Stimulated activated CD8-positive, alpha-beta memory T cell treated with anti-CD3 and anti-CD28 coated beads, Interleukin-7, amount 100 ng/mL, for 4 hours (primary cell): Measurements from ENCODE around the gene RPS6KC1.

Experiments used
- DNase-seq, 2 donors: peaks; one replicate each; pipeline ENCODE4 v3.0.0-alpha.2; 2020; ENCODE audit warnings: low read depth in 2 of 2

RPS6KC1 gene

GRCh38 chr1:213227458-213227857 lies 176.4 kb downstream of the RPS6KC1 start:
- no peak for DNase-seq

- no peak for DNase-seq
Observed at GRCh38 chr1:213231795-213232231, 180.8 kb downstream of the RPS6KC1 start.

- no peak for DNase-seq
Observed at GRCh38 chr1:213242883-213243282, 191.8 kb downstream of the RPS6KC1 start.

- DNase-seq: no peak
Observed at GRCh38 chr1:213244664-213245091, 193.6 kb downstream of the RPS6KC1 start.

GRCh38 chr1:213245260-213245910 lies 194.3 kb downstream of the RPS6KC1 start:
- no peak for DNase-seq

GRCh38 chr1:213247038-213247437 lies 196.0 kb downstream of the RPS6KC1 start:
- no peak for DNase-seq

GRCh38 chr1:213249395-213249794 lies 198.4 kb downstream of the RPS6KC1 start:
- no peak for DNase-seq

- DNase-seq: no peak
Observed at GRCh38 chr1:213250041-213250440, 199.0 kb downstream of the RPS6KC1 start.

GRCh38 chr1:213250446-213250845 lies 199.4 kb downstream of the RPS6KC1 start:
- no peak for DNase-seq

GRCh38 chr1:213251972-213252371 lies 200.9 kb downstream of the RPS6KC1 start:
- DNase-seq: no peak

- DNase-seq: no peak
Observed at GRCh38 chr1:213256438-213257087, 205.5 kb downstream of the RPS6KC1 start.

- no peak for DNase-seq
Observed at GRCh38 chr1:213260311-213261075, 209.5 kb downstream of the RPS6KC1 start.

- no peak for DNase-seq
Observed at GRCh38 chr1:213264531-213264930, 213.5 kb downstream of the RPS6KC1 start.

GRCh38 chr1:213266983-213267772 lies 216.1 kb downstream of the RPS6KC1 start:
- DNase-seq: no peak

GRCh38 chr1:213268221-213268620 lies 217.2 kb downstream of the RPS6KC1 start:
- no peak for DNase-seq

- DNase-seq: no peak
Observed at GRCh38 chr1:213269829-213270228, 218.8 kb downstream of the RPS6KC1 start.

GRCh38 chr1:213273546-213273945 lies 222.5 kb downstream of the RPS6KC1 start:
- DNase-seq: no peak

GRCh38 chr1:213274140-213274539 lies 223.1 kb downstream of the RPS6KC1 start:
- no peak for DNase-seq

- no peak for DNase-seq
Observed at GRCh38 chr1:213275293-213275692, 224.3 kb downstream of the RPS6KC1 start.

- DNase-seq: no peak
Observed at GRCh38 chr1:213276236-213276635, 225.2 kb downstream of the RPS6KC1 start.

- no peak for DNase-seq
Observed at GRCh38 chr1:213277036-213277435, 226.0 kb downstream of the RPS6KC1 start.

- DNase-seq: no peak
Observed at GRCh38 chr1:213279410-213279809, 228.4 kb downstream of the RPS6KC1 start.
